HG03139 (cell line): Measurements from ENCODE around the gene GCLC.

ENCODE experiments used
- ATAC-seq: cut with Tn5 transposase; IDR thresholded peaks from one replicate; pipeline ENCODE4 v1.9.1; 2021; ENCODE audit not compliant: unreplicated experiment

The GCLC gene

DNA sequence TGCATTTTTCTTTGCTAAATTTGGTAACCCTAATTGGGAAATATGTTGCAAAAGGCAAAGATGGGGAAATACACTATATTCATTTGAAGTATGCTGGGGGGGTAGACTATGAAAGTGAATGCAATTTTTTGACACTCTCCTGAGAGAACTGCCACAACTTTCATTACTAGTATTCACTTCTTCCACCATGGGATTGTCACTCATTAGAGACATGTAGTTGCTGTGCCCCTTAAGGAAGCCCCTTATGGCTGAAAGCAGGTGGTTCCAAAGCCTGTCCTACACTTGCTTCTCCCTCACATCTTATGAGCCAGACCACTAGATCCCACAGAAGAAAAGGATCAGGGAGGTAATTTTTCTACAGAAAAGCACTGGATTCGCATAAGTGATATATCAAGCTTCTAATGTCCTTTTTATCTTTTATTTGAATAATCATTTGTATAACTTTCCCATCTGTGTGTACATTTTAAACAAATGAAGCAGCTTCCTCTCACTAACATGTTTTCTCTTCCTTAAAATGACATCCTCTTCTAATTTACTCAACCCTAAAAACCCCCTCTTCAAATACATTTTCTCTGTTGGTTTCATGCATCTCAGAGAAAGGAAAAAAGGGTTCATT is 83.8 kb downstream of the GCLC start:
- ATAC-seq, result no peak

DNA sequence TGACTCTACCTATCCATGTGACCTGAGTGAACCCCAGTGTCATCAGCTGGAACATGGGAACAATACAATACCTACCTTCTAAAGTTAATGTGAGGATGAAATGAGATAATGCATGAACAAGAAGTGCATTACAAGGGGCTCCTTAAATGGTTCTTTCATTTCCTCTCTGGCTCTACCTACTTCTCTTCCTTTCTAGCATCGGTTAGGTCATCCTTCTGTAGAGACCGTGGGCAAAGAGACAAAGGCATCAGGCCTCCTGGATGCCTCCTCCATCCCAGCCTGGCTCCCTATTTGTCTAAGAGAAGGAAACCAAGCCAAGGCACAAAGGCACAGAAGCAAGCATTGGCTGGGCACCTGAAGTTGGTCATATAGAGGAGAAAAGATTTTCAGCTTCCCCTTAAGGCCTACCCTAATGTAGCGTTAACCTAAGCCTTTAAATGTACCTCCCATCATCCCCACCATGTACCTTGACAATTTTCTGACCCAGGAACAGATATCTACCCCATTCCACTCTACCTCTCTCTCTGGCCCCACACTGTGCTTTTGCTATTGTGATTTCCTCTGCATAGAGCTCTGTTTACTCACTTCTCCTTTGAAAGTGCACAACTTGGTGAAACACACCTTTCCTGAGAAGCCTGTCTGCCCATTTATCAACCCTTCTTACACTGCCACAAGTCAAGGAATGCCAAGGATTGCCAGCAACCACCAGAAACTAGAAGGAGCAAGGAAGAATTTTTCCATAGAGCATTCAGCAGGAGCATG is 86.6 kb downstream of the GCLC start:
- no peak for ATAC-seq

DNA sequence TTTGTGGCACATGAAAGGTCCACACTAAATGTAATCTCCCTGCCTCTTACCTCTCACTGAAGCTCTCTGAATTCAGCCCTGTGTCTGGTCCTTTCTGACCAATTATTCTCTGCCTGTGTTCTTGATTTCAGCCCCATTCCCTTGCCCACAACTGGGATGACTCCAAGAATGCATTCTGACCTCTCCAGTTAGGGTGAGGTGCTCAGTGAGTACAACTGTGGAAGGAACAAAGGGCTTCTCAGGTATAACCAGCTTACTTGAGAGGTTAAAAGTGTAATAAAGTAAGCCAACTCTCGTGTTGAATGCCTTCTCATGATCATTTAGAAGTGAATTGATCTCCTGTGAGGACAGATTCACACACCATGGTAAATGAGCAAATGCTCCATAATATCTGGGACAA is 88.1 kb downstream of the GCLC start:
- no peak for ATAC-seq

DNA sequence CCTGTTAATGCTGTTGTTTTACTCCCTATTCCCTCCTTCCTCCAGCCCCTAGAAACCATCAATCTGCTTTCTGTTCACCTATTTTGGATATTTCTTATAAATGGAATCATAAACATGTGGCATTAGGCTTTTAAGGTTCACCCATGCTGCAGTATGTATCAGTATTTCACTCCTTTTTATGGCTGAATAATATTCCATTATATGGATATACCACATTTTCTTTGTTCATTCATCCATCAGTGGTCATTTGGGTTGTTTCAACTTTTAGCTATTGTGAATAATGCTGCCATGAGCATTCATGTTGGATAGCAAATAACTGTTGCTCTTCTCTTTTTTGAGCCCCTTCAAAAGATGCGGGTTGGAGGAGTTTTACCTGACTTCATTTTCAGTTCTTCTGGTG is 89.2 kb downstream of the GCLC start:
- ATAC-seq, result no peak

DNA sequence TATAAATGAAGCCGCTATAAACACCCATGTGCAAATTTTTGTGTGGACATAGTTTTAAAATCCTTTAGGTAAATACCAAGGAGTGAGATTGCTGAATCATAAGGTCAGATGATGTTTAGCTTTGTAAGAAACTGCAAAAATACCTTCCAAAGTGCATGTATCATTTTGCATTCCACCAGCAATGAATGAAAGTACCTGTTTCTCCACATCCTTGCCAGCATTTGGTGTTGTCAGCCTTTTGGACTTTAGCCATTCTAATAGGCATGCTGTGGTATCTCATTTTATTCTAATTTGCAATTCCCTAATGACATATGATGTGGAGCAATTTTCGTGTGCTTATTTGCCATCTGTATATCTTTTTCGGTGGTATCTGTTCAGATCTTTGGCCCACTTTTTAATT is 93.7 kb downstream of the GCLC start:
- ATAC-seq, result no peak

GRCh38 chr6:53447865-53448264 is 97.0 kb downstream of the GCLC start:
- no peak for ATAC-seq
